Stimulated activated CD4-positive, alpha-beta T cell treated with anti-CD3 and anti-CD28 coated beads, Interleukin-1b, Interleukin-23, amount 100 ng/mL, for 4 hours (primary cell): ENCODE results near the gene TMEFF1.

Source experiments
- DNase-seq, 2 donors: peaks; one replicate each; pipeline ENCODE4 v3.0.0-alpha.2; 2020; ENCODE audit warnings: low read depth in 2 of 2

The TMEFF1 gene

DNA sequence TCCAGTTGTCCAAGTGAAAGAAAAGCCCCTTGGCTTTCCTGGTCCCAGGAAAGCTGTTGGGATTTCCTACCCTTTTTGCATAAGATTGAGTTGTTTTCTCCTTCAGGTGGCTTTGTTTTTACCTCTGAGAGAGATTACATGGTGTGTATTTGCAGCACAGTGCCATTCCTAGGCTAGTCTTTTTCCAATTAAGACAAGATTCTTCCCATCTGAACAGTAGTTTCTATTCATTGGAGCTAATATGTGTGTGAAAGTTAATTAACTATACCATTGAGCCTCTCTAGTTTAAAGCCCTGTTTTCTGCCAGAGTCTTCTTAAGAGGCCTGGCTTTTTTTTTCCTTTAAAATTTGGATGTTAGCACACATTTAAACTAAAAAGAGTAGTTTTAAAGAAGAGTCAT lies 25.9 kb upstream of the TMEFF1 start:
- no peak for DNase-seq

DNA sequence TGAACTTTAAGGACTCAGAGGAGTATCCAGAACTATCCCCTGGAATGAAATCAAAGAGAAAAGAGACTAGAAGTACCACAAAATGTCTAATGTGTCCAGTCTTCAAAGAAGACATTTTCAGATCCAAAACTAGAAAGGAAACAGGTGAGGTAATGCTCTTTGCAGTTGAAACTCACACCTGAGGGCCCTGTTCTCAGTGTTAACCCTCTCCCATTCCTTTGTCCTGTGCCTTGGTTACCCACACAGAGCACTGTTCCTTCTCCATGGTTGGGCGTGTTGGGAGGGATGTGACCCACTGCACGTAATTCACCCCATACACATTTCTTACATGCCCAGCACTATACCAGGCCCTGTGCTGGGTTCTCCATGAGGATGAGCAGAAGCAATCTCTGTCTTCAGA lies 24.7 kb upstream of the TMEFF1 start:
- DNase-seq: no peak

DNA sequence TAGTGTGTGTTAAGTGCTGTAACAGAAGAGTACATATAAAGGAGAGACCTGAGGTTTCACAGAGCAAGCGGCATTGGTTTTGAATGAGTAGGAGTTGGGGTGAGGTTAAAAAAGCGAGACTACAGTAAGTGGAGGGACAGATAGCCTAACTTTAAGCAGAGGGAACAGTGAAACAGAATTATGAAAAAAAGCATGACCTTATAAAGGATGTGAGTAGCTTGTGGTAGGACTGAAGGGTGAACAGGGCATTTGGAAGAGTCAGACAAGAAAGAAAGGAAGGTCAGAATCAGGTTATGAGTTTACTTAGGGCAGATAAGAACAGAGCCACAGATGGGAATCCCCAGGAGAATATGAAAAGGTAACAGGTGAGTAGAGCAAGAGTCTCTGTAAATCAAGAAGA lies 23.5 kb upstream of the TMEFF1 start:
- no peak for DNase-seq

- no peak for DNase-seq
These were observed 20.1 kb upstream of the TMEFF1 start for GRCh38 chr9:100452894-100453293.

GRCh38 chr9:100455470-100455869 lies 17.5 kb upstream of the TMEFF1 start:
- DNase-seq: no peak

DNA sequence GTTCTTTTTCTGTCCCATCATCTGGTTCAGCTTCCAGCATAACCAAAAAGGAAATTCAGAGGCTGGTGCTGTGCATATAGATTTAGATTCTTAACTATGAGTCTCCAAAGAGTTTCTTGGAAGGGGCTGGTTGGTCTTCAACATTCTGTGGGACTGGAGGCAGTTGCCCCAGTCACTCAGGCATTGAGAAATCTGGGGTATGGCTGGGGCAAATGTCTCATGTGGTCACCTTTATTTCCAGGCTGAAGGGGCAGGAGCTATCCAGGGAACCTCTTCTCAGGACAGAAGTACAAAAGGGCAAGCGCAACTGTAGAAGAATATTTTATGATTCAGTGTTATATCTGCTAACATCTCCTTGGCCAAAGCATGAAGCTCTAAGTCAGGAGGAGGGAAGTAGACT lies 15.4 kb upstream of the TMEFF1 start:
- no peak for DNase-seq

- DNase-seq: no peak
These were observed 13.0 kb upstream of the TMEFF1 start for GRCh38 chr9:100459963-100460362.

DNA sequence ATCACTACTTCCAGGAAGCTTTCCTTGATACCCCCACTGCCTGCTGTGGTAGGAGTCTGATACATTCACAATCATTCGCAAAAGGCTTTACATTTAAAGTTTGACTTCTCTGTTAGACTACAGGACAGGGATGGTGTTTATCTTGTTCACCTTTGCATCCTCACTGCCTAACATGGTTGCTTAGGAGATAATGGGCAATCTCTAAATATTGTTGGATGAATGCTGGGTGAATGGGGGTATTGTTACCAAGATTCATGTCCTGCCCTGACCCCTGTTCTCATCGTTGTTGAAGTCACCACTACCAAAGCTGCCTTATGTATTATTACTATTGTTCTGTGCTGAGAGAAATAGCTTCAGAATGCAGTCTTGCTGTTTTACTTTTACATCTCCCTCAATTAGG lies 7.7 kb upstream of the TMEFF1 start:
- no peak for DNase-seq

DNA sequence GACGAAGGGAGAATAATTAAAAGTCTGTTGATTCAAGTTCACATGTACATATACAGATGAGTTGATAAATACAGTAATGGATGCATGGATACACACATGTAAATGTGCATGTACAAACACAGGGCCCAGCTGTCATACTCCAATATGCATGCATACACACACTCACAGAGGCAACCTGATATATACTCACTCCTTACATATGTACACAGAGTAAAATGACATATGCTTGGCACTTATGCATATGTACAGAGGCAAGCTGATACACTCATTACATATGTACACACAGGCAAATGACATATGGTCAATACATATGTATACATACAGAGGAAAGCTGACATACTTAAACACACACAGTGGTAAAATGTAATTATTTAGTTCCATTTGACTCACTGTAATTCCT lies 7.2 kb upstream of the TMEFF1 start:
- DNase-seq: no peak

DNA sequence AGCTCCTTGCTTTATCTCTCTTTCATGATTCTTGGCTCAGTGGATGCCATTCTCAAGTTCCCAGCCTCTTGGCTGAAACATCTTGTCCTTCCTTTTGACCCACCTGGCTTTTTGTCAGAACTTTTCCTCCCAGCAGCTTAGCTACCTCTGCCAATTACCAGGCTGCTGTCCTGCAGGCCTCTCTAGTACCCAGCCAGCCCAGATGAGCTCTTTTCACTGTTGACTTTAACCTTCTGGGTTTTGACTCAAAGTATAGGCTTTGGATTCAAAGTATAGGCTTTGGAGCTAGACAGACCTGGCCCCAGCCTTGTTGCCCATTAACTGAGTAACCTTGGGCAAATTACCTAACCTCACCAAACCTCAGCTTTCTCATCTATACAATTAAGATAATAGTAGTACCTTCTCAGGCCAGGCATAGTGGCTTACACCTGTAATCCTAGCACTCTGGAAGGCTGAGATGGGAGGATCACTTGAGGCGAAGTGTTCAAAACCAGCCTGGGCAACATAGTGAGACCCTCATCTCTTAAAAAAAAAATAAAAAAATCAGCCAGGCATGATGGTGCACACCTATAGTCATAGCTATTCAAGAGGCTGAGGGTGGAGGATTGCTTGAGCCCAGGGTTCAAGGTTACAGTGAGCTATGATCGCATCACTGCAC lies 6.6 kb upstream of the TMEFF1 start:
- no peak for DNase-seq

DNA sequence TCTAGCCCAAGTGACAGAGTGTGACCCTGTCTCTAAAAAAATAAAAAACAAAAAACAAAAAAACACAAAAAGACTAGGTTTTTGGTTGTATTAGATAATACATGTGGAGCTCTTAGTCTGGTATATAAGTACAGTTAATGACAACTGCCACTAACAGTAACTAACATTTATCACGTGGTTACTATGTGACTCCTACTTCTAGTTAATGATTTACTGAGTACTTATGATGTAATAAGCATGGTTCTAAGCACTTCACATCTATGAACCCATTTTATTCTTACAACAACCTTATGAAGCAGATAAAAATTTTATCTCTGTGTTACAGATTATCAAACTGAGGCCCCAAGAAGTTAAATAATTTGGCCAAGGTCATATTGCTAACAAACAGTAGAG lies 6.1 kb upstream of the TMEFF1 start:
- no peak for DNase-seq

GRCh38 chr9:100468041-100468440 lies 4.9 kb upstream of the TMEFF1 start:
- DNase-seq: no peak

GRCh38 chr9:100472268-100472667 lies 681 bp upstream of the TMEFF1 start:
- DNase-seq: no peak

DNA sequence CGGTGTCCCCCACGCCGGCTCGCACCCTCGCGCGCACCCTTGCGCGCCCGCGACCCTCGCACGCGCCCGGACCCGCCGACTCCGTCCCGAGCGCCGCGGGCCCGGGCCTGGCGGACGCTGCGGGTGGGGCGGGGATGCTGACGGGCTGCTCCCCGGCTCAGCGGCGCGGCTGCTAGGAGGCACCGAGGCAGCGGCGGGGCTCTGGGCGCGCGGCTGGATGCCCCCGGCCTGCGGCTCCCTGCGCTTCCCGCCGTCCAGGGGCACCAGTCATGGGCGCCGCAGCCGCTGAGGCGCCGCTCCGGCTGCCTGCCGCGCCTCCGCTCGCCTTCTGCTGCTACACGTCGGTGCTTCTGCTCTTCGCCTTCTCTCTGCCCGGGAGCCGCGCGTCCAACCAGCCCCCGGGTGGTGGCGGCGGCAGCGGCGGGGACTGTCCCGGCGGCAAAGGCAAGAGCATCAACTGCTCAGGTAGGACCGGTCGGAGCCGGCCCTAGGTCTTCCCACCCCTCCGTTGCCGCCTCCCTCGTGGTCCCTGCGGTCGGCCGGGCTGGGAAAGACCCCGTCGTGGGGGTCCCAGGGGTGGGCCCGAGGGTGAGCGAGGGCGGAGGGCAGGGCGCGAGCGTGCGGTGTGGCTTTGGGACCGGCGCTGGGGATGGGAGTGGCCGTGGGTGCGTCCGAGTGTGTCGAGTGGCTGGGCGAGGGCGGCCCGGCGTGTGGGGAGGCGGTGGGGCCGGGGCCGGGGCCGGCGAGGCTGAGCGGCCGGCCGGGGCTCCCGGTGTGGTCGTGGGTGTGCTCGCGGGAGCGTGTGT lies 530 bp downstream of the TMEFF1 start:
- peak in 1 of 2 donors; percentile 20 for DNase-seq

- DNase-seq: no peak
These were observed 1.4 kb downstream of the TMEFF1 start for GRCh38 chr9:100474082-100474923.

GRCh38 chr9:100474924-100475276 lies 2.0 kb downstream of the TMEFF1 start:
- no peak for DNase-seq

- DNase-seq: no peak
These were observed 4.3 kb downstream of the TMEFF1 start for GRCh38 chr9:100477241-100477640.

DNA sequence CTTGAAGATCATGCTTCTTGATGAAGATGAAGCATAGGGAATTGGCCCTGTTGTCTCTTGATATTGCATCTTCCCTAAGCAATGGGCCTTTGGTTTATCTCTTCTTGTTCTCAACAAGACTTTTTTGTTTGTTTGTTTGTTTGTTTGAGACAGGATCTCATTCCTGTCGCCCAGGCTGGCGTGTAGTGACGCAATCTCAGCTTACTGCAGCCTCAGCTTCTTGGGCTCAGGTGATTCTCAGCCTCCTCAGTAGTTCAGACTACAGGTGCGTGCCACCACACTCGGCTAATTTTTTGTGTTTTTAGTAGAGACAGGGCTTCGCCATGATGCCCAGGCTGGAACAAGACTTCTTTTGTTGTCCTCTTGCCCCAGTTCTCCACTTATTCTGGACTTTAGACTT lies 5.2 kb downstream of the TMEFF1 start:
- DNase-seq: no peak

DNA sequence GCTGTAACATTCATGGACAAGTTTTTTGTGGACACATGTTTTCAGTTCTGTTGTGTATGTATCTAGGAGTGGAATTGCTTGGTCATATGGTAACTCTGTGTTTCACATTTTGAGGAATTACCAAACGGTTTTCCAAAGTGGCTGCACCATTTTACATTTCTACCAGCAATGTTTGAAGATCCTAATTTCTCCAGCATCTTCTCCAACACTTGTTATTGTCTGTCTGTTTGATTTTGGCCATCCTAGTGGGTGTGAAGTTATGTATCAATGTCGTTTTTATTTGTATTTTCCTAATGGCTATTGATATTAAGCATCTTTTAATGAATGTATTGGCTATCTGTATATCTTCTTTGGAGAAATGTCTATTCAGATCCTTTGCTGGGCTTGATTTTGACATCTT lies 6.9 kb downstream of the TMEFF1 start:
- no peak for DNase-seq

DNA sequence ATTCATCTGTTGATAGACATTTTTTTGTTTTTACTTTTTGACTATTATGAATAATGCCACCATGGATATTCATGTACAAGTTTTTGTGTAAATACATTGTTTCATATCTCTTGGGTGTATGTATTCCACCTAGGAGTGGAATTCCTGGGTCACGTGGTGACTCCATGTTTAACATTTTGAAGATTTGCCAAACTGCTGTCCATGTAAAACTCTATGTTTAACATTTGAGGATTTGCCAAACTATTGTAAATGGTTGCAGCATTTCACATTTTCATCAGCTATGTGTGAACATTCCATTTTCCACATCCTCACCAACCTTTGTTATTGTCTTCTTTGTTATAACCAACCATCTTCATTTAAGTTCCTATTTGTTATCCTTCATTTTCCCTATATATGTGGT lies 12.2 kb downstream of the TMEFF1 start:
- DNase-seq: no peak

DNA sequence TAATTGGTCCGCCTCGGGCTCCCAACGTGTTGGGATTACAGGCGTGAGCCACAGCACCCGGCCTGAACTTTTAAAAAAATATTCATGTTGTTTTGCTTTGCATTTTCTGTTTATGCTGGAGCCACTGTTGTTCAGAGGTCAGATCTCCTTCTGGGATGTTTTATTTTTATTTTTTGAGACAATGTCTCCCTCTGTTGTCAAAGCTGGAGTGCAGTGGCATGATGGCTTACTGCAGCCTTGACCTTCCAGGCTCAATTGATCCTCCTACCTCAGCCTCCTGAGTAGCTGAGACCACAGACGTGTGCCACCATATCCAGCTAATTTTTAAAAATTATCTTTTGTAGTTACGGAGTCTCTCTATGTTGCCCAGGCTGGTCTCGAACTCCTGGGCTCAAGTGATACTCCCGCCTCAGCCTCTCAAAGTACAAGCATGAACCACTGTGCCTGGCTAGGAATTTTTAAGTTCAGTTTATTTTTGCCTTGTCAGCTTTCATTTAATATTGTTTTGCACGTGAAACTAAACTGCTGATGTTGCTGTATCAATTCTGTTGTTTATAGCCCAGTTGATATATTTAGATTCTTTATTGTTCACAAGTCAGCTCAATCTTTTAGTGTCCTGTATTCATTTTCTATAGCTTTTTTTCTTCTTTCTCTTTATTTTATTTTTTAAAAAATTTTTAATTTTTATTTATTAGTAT lies 13.7 kb downstream of the TMEFF1 start:
- no peak for DNase-seq

DNA sequence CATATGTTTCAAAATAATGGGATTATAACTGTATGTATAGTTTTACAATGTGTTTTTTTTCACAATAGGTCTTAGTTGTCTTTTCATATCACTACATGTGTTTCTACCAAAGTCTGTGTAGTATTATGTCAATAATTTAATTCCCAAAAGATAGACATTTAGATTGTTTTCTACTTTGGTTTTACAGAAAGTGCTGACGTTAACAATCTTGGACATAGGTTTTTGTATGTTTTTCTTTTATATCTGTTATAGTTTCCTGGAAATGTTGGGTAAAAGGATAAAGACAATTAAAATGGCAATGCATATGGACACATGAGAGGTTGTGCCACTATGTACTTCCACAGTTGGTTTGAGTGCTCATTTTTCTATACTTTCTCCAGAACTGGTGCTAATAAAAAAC lies 15.2 kb downstream of the TMEFF1 start:
- DNase-seq: no peak
